Ureter (tissue), 1 donor: ENCODE results near the gene P2RX3. TPM values are rescaled to one million over a fixed set of nuclear protein-coding genes. Genes with fewer than 3 reads are reported as not detected.
"Not testable (repeated sequence)": the region's sequence is repeated elsewhere in the genome, so short reads cannot be mapped to it uniquely, and the experiment has no call there.

Experiments used
- DNase-seq: peaks from one replicate; pipeline ENCODE4 v3.0.0-alpha.2; 2020; ENCODE audit warnings: low spot score
- total RNA-seq: library from RNA; stranded (reverse); gene quantifications from one replicate; pipeline ENCODE4 v1.2.4, GENCODE V29; 2023
- donor health status: DM: yes; HTN: yes; CAD: no.

P2RX3 gene
- total RNA-seq, 1 donor from 2014 or later = 0.99 TPM

DNA sequence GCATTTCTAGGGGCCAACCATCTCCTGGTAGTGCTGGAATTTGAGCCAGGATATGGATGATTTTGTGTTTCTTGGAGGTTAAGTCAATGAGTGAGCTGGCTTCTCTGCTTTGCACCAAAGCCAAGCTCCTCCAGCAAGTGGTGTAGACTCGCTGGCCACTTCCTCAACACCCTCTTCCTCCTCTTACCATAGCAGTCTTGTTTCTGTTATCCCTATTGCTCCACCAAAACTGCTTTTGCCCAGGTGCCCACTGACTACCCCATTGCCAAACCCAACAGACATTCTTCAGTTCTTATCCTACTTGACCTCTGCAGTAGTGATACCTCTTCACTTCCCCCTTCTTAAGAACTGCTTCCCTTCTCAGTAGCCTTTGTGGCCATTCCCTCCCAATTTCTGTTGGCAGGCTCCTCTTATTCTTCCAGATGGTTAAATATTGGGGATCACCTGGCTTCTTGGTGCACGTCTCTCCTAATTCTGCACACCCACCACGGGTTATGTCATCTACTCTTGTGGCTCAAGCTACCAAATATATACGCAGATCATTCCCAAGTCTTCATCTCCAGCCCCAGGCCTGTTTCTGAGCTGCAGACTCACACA is 59.3 kb downstream of the P2RX3 start:
- DNase-seq = no peak

- DNase-seq = no peak
These were observed 61.1 kb downstream of the P2RX3 start for GRCh38 chr11:57399221-57399620.

GRCh38 chr11:57399972-57400578 is 61.9 kb downstream of the P2RX3 start:
- no peak for DNase-seq

DNA sequence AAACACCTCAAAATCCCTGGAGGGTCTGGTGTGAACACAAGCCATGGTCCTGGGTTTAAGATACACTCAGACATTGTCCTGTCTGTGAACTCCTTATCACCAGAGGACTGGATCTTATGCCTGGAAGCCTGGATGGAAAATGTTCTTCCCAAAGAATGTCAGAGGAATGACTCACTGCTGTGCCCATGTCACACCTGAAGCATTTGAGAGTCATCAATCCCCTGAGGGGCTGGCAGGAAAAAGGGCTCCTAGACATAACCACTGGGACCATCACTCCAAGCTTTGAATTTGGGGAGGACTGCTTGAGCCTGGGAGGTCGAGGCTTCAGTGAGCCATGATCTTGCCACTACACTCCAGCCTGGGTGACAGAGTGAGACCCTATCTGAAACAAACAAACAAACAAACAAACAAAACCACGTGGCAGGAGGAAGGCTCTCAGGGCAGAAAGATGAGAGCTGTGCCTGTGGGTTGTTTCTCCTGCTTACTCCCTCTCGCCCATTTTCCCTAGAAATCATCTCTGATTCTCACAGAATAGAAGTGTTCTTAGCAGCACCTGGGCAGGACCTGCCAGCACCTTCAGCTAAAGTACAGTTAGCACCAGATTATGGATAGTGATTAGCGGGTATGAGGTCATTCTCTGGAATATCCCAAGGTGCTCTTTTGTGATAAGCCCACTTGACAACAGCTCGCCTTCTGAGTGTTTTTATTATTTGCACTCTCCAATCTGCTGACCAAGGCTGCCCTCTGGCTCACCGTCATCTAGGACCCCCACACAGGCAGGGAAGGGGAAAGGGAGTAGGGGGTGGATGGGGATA is 64.2 kb downstream of the P2RX3 start:
- no peak for DNase-seq

- not testable (repeated sequence) for DNase-seq
These were observed 65.0 kb downstream of the P2RX3 start for GRCh38 chr11:57403003-57403801.

DNA sequence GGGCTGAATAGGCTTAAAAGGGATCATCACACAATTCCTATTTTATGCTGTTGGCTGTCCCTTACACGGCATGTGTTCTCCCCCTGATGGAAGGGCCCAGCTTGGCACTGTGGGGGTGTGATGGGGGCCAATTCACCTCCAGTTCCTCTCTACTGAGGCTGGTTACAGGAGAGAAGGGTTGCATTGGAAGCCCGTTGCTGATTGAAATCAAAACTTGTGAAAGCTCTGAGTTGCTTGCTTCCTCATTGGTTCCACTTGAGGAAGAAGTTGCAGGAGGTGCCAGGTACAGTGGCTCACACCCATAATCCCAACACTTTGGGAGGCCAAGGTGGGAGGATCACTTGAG is 65.6 kb downstream of the P2RX3 start:
- no peak for DNase-seq

DNA sequence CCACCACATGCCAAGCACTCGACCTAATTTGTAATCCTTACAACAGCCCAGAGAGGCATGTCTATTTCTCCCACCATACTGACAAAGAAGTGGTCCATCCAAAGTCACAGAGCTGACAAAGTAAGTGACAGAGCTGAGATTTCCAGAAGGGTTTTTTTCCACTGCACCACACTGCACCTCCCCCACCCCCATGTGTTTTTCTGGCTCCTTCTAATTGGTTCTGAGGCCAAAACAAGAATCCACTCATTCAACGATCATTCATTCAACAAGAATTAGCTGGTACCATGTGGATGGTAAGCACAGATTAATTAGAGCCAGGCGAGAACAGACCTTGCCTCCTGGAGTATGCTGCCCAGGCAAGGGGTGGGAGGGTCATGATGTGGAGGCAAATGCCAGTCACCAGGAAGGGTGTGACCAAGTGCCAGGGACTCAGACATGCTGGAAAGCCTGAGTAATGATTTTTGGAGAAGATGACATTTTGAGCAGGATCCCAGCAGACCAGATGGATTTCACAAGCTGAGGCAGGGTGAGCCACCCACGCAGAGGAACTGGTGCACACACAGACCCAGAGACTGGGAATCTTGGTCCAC is 67.2 kb downstream of the P2RX3 start:
- no peak for DNase-seq

DNA sequence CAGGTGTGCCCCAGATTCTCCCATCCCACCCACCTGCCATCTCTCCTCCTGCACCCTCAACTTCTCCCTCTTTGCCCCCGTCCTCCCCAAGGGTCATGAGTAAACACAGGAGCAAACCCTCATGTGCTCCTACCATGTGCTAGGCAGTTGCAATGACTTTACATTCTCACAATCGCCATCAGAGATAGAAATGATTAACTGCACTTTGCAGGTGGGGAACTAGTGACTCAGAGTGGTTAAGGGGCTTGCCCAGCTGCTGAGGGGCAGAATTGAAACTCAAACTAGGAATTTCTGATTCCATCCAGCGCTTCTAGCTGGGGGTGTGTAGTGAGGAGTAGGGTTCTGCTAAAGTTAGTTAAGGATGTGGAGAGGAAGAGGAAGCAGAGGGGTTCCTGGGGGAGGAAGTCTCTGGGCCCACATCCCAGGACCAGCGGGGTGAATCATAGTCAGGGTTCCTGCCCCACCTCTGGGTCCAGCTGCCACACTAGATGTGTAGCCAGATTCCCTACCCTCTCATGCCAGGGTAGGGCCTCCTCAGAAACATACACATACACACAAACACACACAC is 68.3 kb downstream of the P2RX3 start:
- DNase-seq = no peak

- DNase-seq = no peak
These were observed 69.1 kb downstream of the P2RX3 start for GRCh38 chr11:57407010-57407920.

- DNase-seq = no peak
These were observed 69.9 kb downstream of the P2RX3 start for GRCh38 chr11:57407941-57408475.

DNA sequence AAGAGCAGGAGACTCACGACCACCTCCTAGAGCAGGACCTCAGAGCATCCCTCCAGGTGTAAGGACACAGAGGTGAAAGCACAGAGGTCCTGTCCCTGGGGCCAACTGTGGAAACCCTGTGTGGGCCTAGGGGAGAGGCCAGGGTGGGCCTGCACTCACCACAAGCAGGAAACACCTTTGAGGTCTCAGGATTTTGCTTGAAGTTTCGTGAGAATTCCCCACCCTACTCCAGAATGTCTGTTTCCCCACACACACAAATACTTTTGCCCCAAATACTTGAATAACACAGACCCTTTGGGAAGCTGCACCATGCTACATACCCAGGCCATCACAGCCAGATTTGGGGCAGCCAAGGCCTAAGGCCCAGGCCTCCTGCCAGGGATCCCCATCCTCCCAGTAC is 70.6 kb downstream of the P2RX3 start:
- no peak for DNase-seq

- DNase-seq = no peak
These were observed 71.4 kb downstream of the P2RX3 start for GRCh38 chr11:57409321-57410100.

DNA sequence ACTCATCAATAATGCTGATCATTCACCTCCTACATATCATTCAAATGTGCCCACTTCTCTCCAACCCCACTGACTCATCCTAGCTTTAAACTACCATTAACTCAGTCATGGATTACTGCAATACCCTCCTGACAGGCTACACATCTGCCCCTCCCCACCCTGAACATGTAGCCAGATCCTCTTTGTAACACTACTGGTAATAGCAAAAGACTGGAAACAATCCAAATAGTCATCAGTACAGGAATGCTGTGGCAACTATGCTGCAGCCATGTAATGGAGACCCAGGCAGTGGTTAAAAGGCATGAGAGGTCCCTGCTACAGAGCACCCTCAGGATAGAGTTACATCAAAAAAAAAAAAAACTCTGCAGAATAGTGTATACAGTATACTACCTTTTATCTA is 72.1 kb downstream of the P2RX3 start:
- no peak for DNase-seq

- no peak for DNase-seq
These were observed 75.5 kb downstream of the P2RX3 start for GRCh38 chr11:57413681-57414080.

- DNase-seq = no peak
These were observed 76.6 kb downstream of the P2RX3 start for GRCh38 chr11:57414612-57415212.

DNA sequence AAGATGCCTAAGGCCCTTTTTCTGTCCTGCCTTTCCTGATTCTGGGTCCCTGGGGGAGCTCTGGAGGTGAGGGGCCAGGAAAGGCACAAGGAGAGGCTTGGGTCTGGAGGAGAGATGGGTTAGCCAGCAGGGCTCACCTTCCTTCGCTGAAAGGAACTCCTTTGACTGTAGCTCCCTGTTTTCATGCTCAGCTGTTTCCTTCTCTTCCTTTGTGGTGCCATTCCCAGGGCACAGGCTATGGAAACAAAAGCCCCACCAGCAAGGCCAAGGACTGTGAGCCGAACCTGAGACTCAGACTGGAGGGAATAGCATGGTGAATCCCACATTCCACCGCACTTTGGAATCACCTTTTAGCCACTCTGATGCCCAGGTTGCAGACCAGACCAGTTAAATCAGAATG is 78.3 kb downstream of the P2RX3 start:
- no peak for DNase-seq

GRCh38 chr11:57417056-57417455 is 78.9 kb downstream of the P2RX3 start:
- DNase-seq = no peak

- no peak for DNase-seq
These were observed 80.0 kb downstream of the P2RX3 start for GRCh38 chr11:57418131-57418530.

- DNase-seq = no peak
These were observed 81.0 kb downstream of the P2RX3 start for GRCh38 chr11:57419146-57419545.
